Renal cortical epithelial cell (primary cell): ENCODE results near the gene LGALS3BP. TPM values are rescaled to one million over a fixed set of nuclear protein-coding genes. Genes with fewer than 3 reads are reported as not detected.

Experiments
- DNase-seq: peaks from one replicate; pipeline ENCODE4 v3.0.0-alpha.2; 2011; ENCODE audit warnings: low read depth
- total RNA-seq: library from RNA; depleted of rRNA; stranded (reverse); fragments of >200 nt; gene quantifications from 2 replicates; pipeline ENCODE4 v1.2.3, GENCODE V29; 2014

Gene LGALS3BP
- total RNA-seq, 1 donor from 2014 or later, result 548 TPM

- DNase-seq, result no peak
These were observed 34.5 kb upstream of the LGALS3BP start for GRCh38 chr17:79014158-79014758.

GRCh38 chr17:79012563-79013134 is 32.9 kb upstream of the LGALS3BP start:
- no peak for DNase-seq

- peak; percentile 16 for DNase-seq
These were observed 31.9 kb upstream of the LGALS3BP start for GRCh38 chr17:79011451-79012147.

- no peak for DNase-seq
These were observed 30.6 kb upstream of the LGALS3BP start for GRCh38 chr17:79010304-79010646.

- peak; percentile 70 for DNase-seq
These were observed 29.9 kb upstream of the LGALS3BP start, which contains the start of gene CANT1 for GRCh38 chr17:79009397-79010303. Gene CANT1 (minus strand): TSS chr17:79009764. CDS start chr17:78997622, 12,142 bp downstream.

- no peak for DNase-seq
These were observed 29.1 kb upstream of the LGALS3BP start for GRCh38 chr17:79008666-79009387.

GRCh38 chr17:79007504-79008381 is 28.0 kb upstream of the LGALS3BP start:
- DNase-seq, result no peak

- no peak for DNase-seq
These were observed 27.2 kb upstream of the LGALS3BP start for GRCh38 chr17:79006794-79007503.

- no peak for DNase-seq
These were observed 26.3 kb upstream of the LGALS3BP start for GRCh38 chr17:79006046-79006445.

- DNase-seq, result peak; percentile 14
These were observed 25.5 kb upstream of the LGALS3BP start for GRCh38 chr17:79005063-79005861.

- no peak for DNase-seq
These were observed 24.1 kb upstream of the LGALS3BP start for GRCh38 chr17:79003661-79004411.

GRCh38 chr17:79002796-79003593 is 23.3 kb upstream of the LGALS3BP start:
- no peak for DNase-seq

- no peak for DNase-seq
These were observed 22.6 kb upstream of the LGALS3BP start for GRCh38 chr17:79002291-79002690.

- no peak for DNase-seq
These were observed 21.7 kb upstream of the LGALS3BP start for GRCh38 chr17:79001190-79002020.

- DNase-seq, result no peak
These were observed 20.9 kb upstream of the LGALS3BP start for GRCh38 chr17:79000396-79001189.

- DNase-seq, result no peak
These were observed 20.2 kb upstream of the LGALS3BP start for GRCh38 chr17:78999947-79000395.
